GM21737 (cell line): ENCODE measurements around the gene SMYD3.

Experiments used
- ATAC-seq: cut with Tn5 transposase; IDR thresholded peaks from one replicate; pipeline ENCODE4 v1.9.1; 2021; ENCODE audit warnings: mild to moderate bottlenecking, moderate library complexity; ENCODE audit not compliant: unreplicated experiment

SMYD3 gene

GRCh38 chr1:245888809-245889208 is 618.3 kb downstream of the SMYD3 start:
- no peak for ATAC-seq

GRCh38 chr1:245887829-245888228 is 619.2 kb downstream of the SMYD3 start:
- ATAC-seq = no peak

- no peak for ATAC-seq
Measured at GRCh38 chr1:245881767-245882391, 625.2 kb downstream of the SMYD3 start.

- no peak for ATAC-seq
Measured at GRCh38 chr1:245880754-245881403, 626.2 kb downstream of the SMYD3 start.

- ATAC-seq = no peak
Measured at GRCh38 chr1:245879091-245879490, 628.0 kb downstream of the SMYD3 start.

GRCh38 chr1:245878585-245878984 is 628.5 kb downstream of the SMYD3 start:
- ATAC-seq = no peak

- no peak for ATAC-seq
Measured at GRCh38 chr1:245877976-245878375, 629.1 kb downstream of the SMYD3 start.

- no peak for ATAC-seq
Measured at GRCh38 chr1:245876586-245876985, 630.5 kb downstream of the SMYD3 start.

- ATAC-seq = peak; percentile 72
Measured at GRCh38 chr1:245875581-245876261, 631.4 kb downstream of the SMYD3 start.

DNA sequence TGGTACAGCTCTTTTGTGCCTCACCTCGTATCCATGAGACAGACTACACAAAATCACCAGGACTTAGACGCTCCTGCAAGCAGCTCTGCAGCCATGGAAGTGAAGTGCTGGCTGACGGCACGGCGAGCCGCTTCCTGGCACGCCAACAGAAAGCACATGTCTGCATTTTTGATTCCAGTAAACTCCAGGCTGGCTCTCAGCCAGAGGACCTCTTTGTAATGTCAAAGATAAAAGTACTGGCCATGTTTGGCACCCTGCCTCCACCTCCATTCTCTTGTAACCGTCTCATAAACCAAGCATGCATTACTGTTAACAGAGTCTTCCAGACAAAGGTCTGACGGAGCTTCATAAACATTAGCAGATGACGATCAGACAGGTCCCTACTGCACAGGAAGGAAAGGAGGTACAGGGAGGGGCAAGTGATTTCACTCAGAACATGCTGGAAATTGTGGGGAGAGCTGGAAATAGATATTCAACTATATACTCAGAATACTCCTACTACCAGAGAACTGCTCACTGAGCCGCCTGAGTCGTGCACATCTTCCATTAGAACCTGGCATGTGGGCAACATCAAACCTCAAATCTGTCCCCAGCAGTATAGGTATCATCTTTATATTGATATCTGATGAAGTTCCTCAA is 632.0 kb downstream of the SMYD3 start:
- ATAC-seq = no peak

- no peak for ATAC-seq
Measured at GRCh38 chr1:245873883-245874671, 633.0 kb downstream of the SMYD3 start.

DNA sequence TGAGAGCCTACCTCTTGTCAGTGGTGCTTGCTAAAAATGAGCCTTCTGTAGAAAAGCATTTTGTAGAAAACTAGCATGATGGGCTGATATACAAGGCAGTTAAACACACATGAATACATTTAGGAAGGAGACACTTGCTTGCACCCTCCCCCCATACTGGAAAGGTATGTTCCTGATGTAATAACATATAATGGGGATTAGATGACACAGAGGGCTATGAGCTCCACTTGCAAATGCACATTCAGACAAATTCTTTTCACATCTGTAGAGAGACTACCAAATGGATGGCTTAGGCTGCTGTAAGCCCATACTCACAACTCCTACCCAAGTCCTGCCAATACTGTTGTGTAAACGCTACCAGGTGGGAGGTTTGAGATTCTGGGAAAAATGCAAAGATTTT is 634.0 kb downstream of the SMYD3 start:
- no peak for ATAC-seq

DNA sequence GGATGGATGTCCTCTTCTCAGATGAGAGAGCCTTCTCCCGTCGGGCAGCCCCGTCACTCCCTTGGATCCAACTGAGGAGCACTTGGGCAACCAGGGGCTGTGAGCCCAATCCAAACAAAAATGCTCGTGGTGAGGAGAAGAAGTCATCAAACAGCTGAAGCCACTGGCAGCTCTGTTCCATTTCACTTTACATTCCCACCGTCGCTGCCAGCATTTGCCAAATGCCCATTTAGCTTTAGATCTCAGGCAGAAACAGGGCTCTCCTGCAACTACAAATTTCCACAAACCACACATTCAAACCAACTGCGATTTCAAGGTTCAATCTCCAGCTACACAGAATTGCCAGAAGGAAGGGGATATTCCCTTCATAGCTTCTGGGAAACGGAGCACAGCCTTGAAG is 634.6 kb downstream of the SMYD3 start:
- no peak for ATAC-seq

GRCh38 chr1:245871915-245872314 is 635.2 kb downstream of the SMYD3 start:
- ATAC-seq = no peak

- no peak for ATAC-seq
Measured at GRCh38 chr1:245871191-245871590, 635.9 kb downstream of the SMYD3 start.

DNA sequence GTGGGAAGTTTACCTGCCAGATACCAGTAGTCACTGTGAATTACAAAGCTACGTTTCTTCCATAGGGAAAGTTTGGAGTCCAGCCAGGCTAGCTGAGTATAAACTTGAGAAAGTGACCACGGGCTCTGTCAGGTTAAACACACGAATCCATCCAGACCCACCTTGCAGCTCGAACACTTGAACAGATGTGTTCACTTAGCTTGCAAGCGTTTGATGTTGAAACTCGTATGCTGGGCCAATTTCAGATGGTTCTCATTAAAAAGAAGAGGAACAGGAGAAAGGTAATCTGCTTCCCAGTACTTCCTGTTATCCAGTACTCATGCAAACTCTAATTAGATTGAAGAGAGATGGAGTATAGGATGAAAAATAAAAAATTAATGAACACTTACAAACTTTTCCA is 636.4 kb downstream of the SMYD3 start:
- ATAC-seq = no peak

- no peak for ATAC-seq
Measured at GRCh38 chr1:245869847-245870246, 637.2 kb downstream of the SMYD3 start.

GRCh38 chr1:245867738-245868137 is 639.3 kb downstream of the SMYD3 start:
- no peak for ATAC-seq

- ATAC-seq = no peak
Measured at GRCh38 chr1:245864872-245865271, 642.2 kb downstream of the SMYD3 start.

GRCh38 chr1:245863566-245864184 is 643.4 kb downstream of the SMYD3 start:
- ATAC-seq = no peak
